NCI-H2107 (cell line): ENCODE data around the gene TRABD2A.
"Not testable (repeated sequence)": the region's sequence is repeated elsewhere in the genome, so short reads cannot be mapped to it uniquely, and the experiment has no call there.

ENCODE experiments used
- DNase-seq: peaks from one replicate; lab custom pipeline; 2025; lab: John Stamatoyannopoulos, UW

TRABD2A gene

GRCh38 chr2:84879584-84880394 lies 1.1 kb downstream of the TRABD2A start:
- no peak for DNase-seq

- no peak for DNase-seq
Measured at GRCh38 chr2:84878896-84879583, 1.8 kb downstream of the TRABD2A start.

GRCh38 chr2:84878459-84878858 lies 2.4 kb downstream of the TRABD2A start:
- DNase-seq, result no peak

- DNase-seq, result no peak
Measured at GRCh38 chr2:84876369-84876768, 4.5 kb downstream of the TRABD2A start.

- not testable (repeated sequence) for DNase-seq
Measured at GRCh38 chr2:84875619-84876018, 5.3 kb downstream of the TRABD2A start.

- DNase-seq, result no peak
Measured at GRCh38 chr2:84875213-84875560, 5.7 kb downstream of the TRABD2A start.

GRCh38 chr2:84874381-84875212 lies 6.3 kb downstream of the TRABD2A start:
- no peak for DNase-seq

GRCh38 chr2:84873350-84873749 lies 7.5 kb downstream of the TRABD2A start:
- DNase-seq, result no peak

- not testable (repeated sequence) for DNase-seq
Measured at GRCh38 chr2:84872691-84873090, 8.2 kb downstream of the TRABD2A start.

GRCh38 chr2:84870306-84870705 lies 10.6 kb downstream of the TRABD2A start:
- no peak for DNase-seq

- not testable (repeated sequence) for DNase-seq
Measured at GRCh38 chr2:84868327-84868726, 12.6 kb downstream of the TRABD2A start.

GRCh38 chr2:84866122-84866521 lies 14.8 kb downstream of the TRABD2A start:
- DNase-seq, result no peak

- no peak for DNase-seq
Measured at GRCh38 chr2:84865181-84865783, 15.6 kb downstream of the TRABD2A start.

GRCh38 chr2:84862006-84862405 lies 18.9 kb downstream of the TRABD2A start:
- DNase-seq, result no peak

GRCh38 chr2:84861539-84861938 lies 19.3 kb downstream of the TRABD2A start:
- DNase-seq, result no peak

GRCh38 chr2:84858937-84859336 lies 21.9 kb downstream of the TRABD2A start:
- DNase-seq, result no peak

GRCh38 chr2:84858123-84858522 lies 22.8 kb downstream of the TRABD2A start:
- no peak for DNase-seq

- no peak for DNase-seq
Measured at GRCh38 chr2:84857566-84857965, 23.3 kb downstream of the TRABD2A start.

GRCh38 chr2:84856787-84857186 lies 24.1 kb downstream of the TRABD2A start:
- DNase-seq, result no peak

GRCh38 chr2:84855731-84856130 lies 25.2 kb downstream of the TRABD2A start:
- no peak for DNase-seq

GRCh38 chr2:84854850-84855249 lies 26.0 kb downstream of the TRABD2A start:
- DNase-seq, result no peak

GRCh38 chr2:84851876-84852275 lies 29.0 kb downstream of the TRABD2A start:
- no peak for DNase-seq
